Measurements from ENCODE around the gene PHF19. TPM values are rescaled to one million over a fixed set of nuclear protein-coding genes. Genes with fewer than 3 reads are reported as not detected.

The PHF19 gene
- total and polyA plus RNA-seq, 2 of the 8 experiments (the other 6 are each of a cell fraction or from before 2014, with no cell fraction given) = 28.2 to 31.8 TPM

DNA sequence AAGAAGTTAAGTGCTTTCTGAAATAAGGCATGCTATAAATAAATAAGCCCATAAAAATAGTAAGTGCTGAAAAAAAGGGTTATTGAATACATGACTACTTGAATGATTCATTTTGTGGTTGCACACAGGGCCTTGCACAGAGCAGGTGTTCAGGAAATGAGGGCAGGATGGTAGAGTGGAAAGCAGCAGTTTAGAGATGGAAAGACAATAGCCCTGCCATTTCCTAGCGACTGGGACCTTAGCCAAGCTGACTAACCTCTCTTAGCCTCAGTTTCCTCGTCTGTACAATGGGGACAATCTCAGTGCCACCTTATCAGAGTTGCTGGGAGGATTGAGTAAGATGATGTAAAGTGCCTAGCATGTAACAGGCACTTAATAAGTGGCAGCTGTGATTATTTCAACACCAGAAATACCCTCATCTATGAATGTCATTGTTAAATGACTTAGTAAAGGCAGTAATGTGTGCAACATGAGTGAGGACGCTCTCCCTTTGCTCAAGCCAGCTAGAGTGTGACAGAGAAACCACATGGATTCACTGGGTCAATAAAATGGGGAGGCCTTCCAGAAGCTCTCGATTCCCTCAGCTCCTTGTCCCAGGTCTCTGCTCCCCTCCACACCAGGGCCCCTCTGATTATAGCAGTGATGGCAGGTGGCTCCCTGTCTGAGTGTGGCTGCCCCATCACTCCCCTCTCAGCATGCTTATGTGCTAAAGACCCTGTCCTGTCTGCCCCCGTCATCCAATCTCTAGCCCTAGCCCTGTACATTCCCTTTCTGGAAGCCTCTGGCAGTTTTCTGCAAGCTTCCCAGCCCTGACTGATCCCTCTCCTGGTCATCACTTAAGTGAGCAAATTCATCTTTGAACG is 16.0 kb upstream of the PHF19 start:
- no peak for FAIRE-seq
- CTCF ChIA-PET (ENCODE audit: partially characterized antibody) = interaction anchor here (0.6 to 1.1 kb wide), 4 partner anchors 10 to 943 kb away, joined by 3 to 4 read pairs (median 3); no protein-coding TSS in a partner anchor
- WGBS, 2 experiments (ENCODE audit: extremely low coverage in 1 of 2, insufficient coverage in 1 of 2, insufficient read length in 1 of 2, insufficient replicate concordance in 2 of 2, low coverage in 1 of 2, low lambda C conversion rate in 2 of 2, missing lambda C conversion rate in 1 of 2) = 87% methylated on average over 6 of the region's 6 CpGs; no CpG with 5 or more reads in 1 of the 2 experiments
- TF ChIP-seq BCL11A (IDR thresholded peaks at IDR 0.05; ENCODE audit: low read depth in 2 of 2, low read length in 2 of 2) = no peak
- TF ChIP-seq RNF2 (IDR thresholded peaks at IDR 0.05; ENCODE audit: borderline replicate concordance, low read depth, low read length, missing control alignments, poor library complexity, severe bottlenecking) = no peak
- TF ChIP-seq JUND (IDR thresholded peaks at IDR 0.05; ENCODE audit: low read length) = no peak
- TF ChIP-seq POLR2AphosphoS5 (IDR thresholded peaks at IDR 0.05; ENCODE audit: low read depth, low read length) = no peak
- no peak for TF ChIP-seq ASH2L (IDR thresholded peaks at IDR 0.05; ENCODE audit: low read length)
- TF ChIP-seq HDAC2 (IDR thresholded peaks at IDR 0.05; ENCODE audit: borderline replicate concordance in 1 of 2, low read depth in 2 of 2, low read length in 2 of 2) = no peak
- TF ChIP-seq SP4 (IDR thresholded peaks at IDR 0.05; ENCODE audit: low read length) = no peak
- TF ChIP-seq NANOG (IDR thresholded peaks at IDR 0.05; ENCODE audit: insufficient read depth, low read depth, low read length, poor library complexity, severe bottlenecking) = no peak
- TF ChIP-seq BACH1 (IDR thresholded peaks at IDR 0.05; ENCODE audit: low read length) = no peak
- TF ChIP-seq CBX8 (IDR thresholded peaks at IDR 0.05; ENCODE audit: borderline replicate concordance, low read depth, low read length) = no peak
- TF ChIP-seq SIN3A (conservative IDR thresholded peaks at IDR 0.05 in 1 of 2, IDR thresholded peaks at IDR 0.05 in 1 of 2; ENCODE audit: low read depth in 1 of 2, low read length in 2 of 2) = no peak

More for the DNA sequence above, 16.0 kb upstream of the PHF19 start:
- Histone ChIP-seq H3K23me2 (ENCODE audit: low read depth, low read length) (peaks cover 3% of the 10 kb centered on the region; the same call in 1 of the 2 replicates), H3K27me3 (replicated peaks in 1 of 4; ENCODE audit: control insufficient read depth in 3 of 4, extremely low read depth in 1 of 4, insufficient read depth in 3 of 4, low read length in 3 of 4) (peaks cover 0 to 21% (median 15%) of the 10 kb centered on the region in 4 experiments; a peak in 5 of 7 replicates), H2BK12ac (ENCODE audit: low read depth, low read length) (no peak overlapping the region), H3K79me1 (ENCODE audit: low read depth, low read length) (no peaks in the 10 kb centered on the region), H2BK15ac (ENCODE audit: low read length) (no peak overlapping the region; the same call in 1 of the 2 replicates), H3K36me3 (ENCODE audit: control insufficient read depth in 2 of 4, insufficient read depth in 4 of 4, low read length in 3 of 4) (no peaks in the 10 kb centered on the region), H2BK5ac (ENCODE audit: low read depth, low read length) (no peak overlapping the region), H3K4me3 (ENCODE audit: extremely low read depth in 1 of 4, insufficient read depth in 2 of 4, low read depth in 3 of 4, low read length in 4 of 4) (no peak overlapping the region), H3K4me1 (replicated peaks in 1 of 4; ENCODE audit: control insufficient read depth in 3 of 4, insufficient read depth in 4 of 4, low read length in 3 of 4) (peaks cover 0 to 6% (median 5%) of the 10 kb centered on the region in 4 experiments; a peak in 6 of 7 replicates), H4K91ac (replicated peaks; ENCODE audit: insufficient read length, low read length) (no peak overlapping the region), H3K18ac (ENCODE audit: extremely low read depth, low read length) (no peak overlapping the region), H2AK5ac (ENCODE audit: low read depth, low read length) (no peak overlapping the region), H2BK20ac (ENCODE audit: low read length) (no peak overlapping the region), H4K20me1 (replicated peaks in 1 of 2; ENCODE audit: control insufficient read depth in 1 of 2, insufficient read depth in 2 of 2, low read length in 2 of 2) (no peaks in the 10 kb centered on the region), H3K27ac (ENCODE audit: low read depth, low read length) (no peak overlapping the region), H3K4me2 (ENCODE audit: insufficient read depth in 1 of 2, low read depth in 2 of 2, low read length in 2 of 2) (no peak overlapping the region; a peak in 1 of 4 replicates), H4K5ac (ENCODE audit: insufficient read length, low read depth, low read length) (no peak overlapping the region), H3K14ac (ENCODE audit: insufficient read length) (no peak overlapping the region), H2BK120ac (replicated peaks; ENCODE audit: low read depth, low read length) (no peak overlapping the region), H3K9ac (replicated peaks in 1 of 4; ENCODE audit: extremely low read depth in 1 of 4, low read depth in 3 of 4, low read length in 3 of 4) (no peak overlapping the region), H3K23ac (ENCODE audit: insufficient read length) (no peak overlapping the region), H3K9me3 (ENCODE audit: insufficient read depth in 2 of 2, low read depth in 1 of 2, low read length in 1 of 2) (no peaks in the 10 kb centered on the region), H2AFZ (ENCODE audit: low read length) (no peak overlapping the region), H3K4ac (replicated peaks; ENCODE audit: insufficient read length, low read depth, low read length) (no peak overlapping the region), H3K79me2 (ENCODE audit: control insufficient read depth in 1 of 2, insufficient read depth in 2 of 2, low read length in 2 of 2) (no peaks in the 10 kb centered on the region), H4K8ac (ENCODE audit: extremely low read depth, insufficient read depth, low read length) (peak overlapping the region; percentile 11; the same call in 1 of the 2 replicates), H3K56ac (replicated peaks; ENCODE audit: insufficient read length, low read depth, low read length) (no peak overlapping the region)
- POLR2A ChIA-PET (ENCODE audit: partially characterized antibody) = interaction anchor here (1.2 to 2.4 kb wide), 6 partner anchors 9 to 20 kb away, joined by 3 to 7 read pairs (median 5); partner anchors contain the start of gene PHF19
- no peak for DNase-seq (ENCODE audit: low read depth in 1 of 2, low spot score in 2 of 2)
